NCI-H82 treated with DMSO at 0.1 percent for 48 hours (cell line): ENCODE results near the gene GPR61.

Source experiments
- DNase-seq: peaks from one replicate; lab custom pipeline; 2025; ENCODE audit not compliant: unreplicated experiment; lab: John Stamatoyannopoulos, UW

Gene GPR61

GRCh38 chr1:109564194-109564878 is 24.7 kb downstream of the GPR61 start:
- DNase-seq, result no peak

- DNase-seq, result no peak
These were observed 25.6 kb downstream of the GPR61 start for GRCh38 chr1:109565241-109565640.

- no peak for DNase-seq
These were observed 27.3 kb downstream of the GPR61 start for GRCh38 chr1:109566982-109567381.

GRCh38 chr1:109567877-109568672 is 28.4 kb downstream of the GPR61 start:
- DNase-seq, result no peak

- DNase-seq, result no peak
These were observed 29.7 kb downstream of the GPR61 start for GRCh38 chr1:109569323-109569722.

- no peak for DNase-seq
These were observed 30.7 kb downstream of the GPR61 start for GRCh38 chr1:109570414-109570813.

GRCh38 chr1:109573785-109574184 is 34.1 kb downstream of the GPR61 start:
- no peak for DNase-seq

GRCh38 chr1:109578947-109579443 is 39.3 kb downstream of the GPR61 start:
- DNase-seq, result no peak

- no peak for DNase-seq
These were observed 39.8 kb downstream of the GPR61 start for GRCh38 chr1:109579491-109579890.

- no peak for DNase-seq
These were observed 42.3 kb downstream of the GPR61 start for GRCh38 chr1:109582021-109582420.

GRCh38 chr1:109584766-109585165 is 45.1 kb downstream of the GPR61 start:
- DNase-seq, result no peak

- DNase-seq, result no peak
These were observed 46.4 kb downstream of the GPR61 start for GRCh38 chr1:109586055-109586454.

- no peak for DNase-seq
These were observed 49.5 kb downstream of the GPR61 start for GRCh38 chr1:109589177-109589576.

- DNase-seq, result no peak
These were observed 50.0 kb downstream of the GPR61 start for GRCh38 chr1:109589679-109590078.

- DNase-seq, result no peak
These were observed 53.2 kb downstream of the GPR61 start for GRCh38 chr1:109592916-109593315.

- DNase-seq, result no peak
These were observed 55.9 kb downstream of the GPR61 start for GRCh38 chr1:109595531-109595930.
